Fibroblast of pulmonary artery (primary cell): Measurements from ENCODE around the gene YBEY.

ENCODE experiments used
- DNase-seq: peaks from one replicate; pipeline ENCODE4 v3.0.0-alpha.2; 2010; ENCODE audit warnings: low read depth
- H3K4me3 ChIP-seq: replicated peaks from 2 replicates; pipeline ENCODE4 v1.5.1; 2011; ENCODE audit warnings: low read depth, mild to moderate bottlenecking, control low read depth, low read length, moderate library complexity
- TF ChIP-seq, protein P1 (sequence below): IDR thresholded peaks from 2 replicates; pipeline ENCODE4 v1.5.1; 2011; ENCODE audit warnings: mild to moderate bottlenecking, control low read depth, low read length, inconsistent platforms; ENCODE audit errors: missing control alignments

YBEY gene

GRCh38 chr21:46252840-46253239 is 33.3 kb upstream of the YBEY start:
- TF ChIP-seq, protein P1, sequence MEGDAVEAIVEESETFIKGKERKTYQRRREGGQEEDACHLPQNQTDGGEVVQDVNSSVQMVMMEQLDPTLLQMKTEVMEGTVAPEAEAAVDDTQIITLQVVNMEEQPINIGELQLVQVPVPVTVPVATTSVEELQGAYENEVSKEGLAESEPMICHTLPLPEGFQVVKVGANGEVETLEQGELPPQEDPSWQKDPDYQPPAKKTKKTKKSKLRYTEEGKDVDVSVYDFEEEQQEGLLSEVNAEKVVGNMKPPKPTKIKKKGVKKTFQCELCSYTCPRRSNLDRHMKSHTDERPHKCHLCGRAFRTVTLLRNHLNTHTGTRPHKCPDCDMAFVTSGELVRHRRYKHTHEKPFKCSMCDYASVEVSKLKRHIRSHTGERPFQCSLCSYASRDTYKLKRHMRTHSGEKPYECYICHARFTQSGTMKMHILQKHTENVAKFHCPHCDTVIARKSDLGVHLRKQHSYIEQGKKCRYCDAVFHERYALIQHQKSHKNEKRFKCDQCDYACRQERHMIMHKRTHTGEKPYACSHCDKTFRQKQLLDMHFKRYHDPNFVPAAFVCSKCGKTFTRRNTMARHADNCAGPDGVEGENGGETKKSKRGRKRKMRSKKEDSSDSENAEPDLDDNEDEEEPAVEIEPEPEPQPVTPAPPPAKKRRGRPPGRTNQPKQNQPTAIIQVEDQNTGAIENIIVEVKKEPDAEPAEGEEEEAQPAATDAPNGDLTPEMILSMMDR, result no peak
- H3K4me3 ChIP-seq, result no peak overlapping the region
- no peak for DNase-seq

- TF ChIP-seq, protein P1, result no peak
- peak; percentile 40 for DNase-seq
Measured at GRCh38 chr21:46253610-46254124, 32.5 kb upstream of the YBEY start.

GRCh38 chr21:46254208-46254975 is 31.8 kb upstream of the YBEY start:
- no peak overlapping the region for H3K4me3 ChIP-seq
- TF ChIP-seq, protein P1, result no peak

More at GRCh38 chr21:46253610-46254124, 32.5 kb upstream of the YBEY start:
- no peak overlapping the region for H3K4me3 ChIP-seq

GRCh38 chr21:46255166-46255565 is 31.0 kb upstream of the YBEY start:
- TF ChIP-seq, protein P1, result no peak
- no peak for DNase-seq
- H3K4me3 ChIP-seq, result no peak overlapping the region

More at GRCh38 chr21:46254208-46254975, 31.8 kb upstream of the YBEY start:
- DNase-seq, result no peak

GRCh38 chr21:46255758-46256337 is 30.3 kb upstream of the YBEY start:
- DNase-seq, result no peak
- no peak overlapping the region for H3K4me3 ChIP-seq
- TF ChIP-seq, protein P1, result no peak

- no peak for DNase-seq
- no peak overlapping the region for H3K4me3 ChIP-seq
- TF ChIP-seq, protein P1, result no peak
Measured at GRCh38 chr21:46256501-46256994, 29.6 kb upstream of the YBEY start.
